Transverse colon (tissue), 4 donors: ENCODE measurements around the gene KCNQ2. TPM values are rescaled to one million over a fixed set of nuclear protein-coding genes. Genes with fewer than 3 reads are reported as not detected.
A peak's percentile ranks its signal among the peaks of the same experiment; 100 is the strongest.

Source experiments
- DNase-seq: peaks from one replicate; pipeline ENCODE4 v3.0.0-alpha.2; 2019
- H3K27ac ChIP-seq, 4 donors: fragments of 200-600 bp; sonication (generic); 2 replicates each; pipeline ENCODE4 v1.5.1; 2016 to 2018; ENCODE audit warnings: inconsistent platforms in 4 of 4
- H3K27me3 ChIP-seq: fragments of 200-600 bp; sonication (generic); 2 replicates; pipeline ENCODE4 v1.5.1; 2017; ENCODE audit warnings: inconsistent platforms
- H3K36me3 ChIP-seq, 4 donors: fragments of 200-600 bp; sonication (generic); 2 replicates each; pipeline ENCODE4 v1.5.1; 2017 to 2019; ENCODE audit warnings: inconsistent platforms in 4 of 4
- H3K4me1 ChIP-seq, 4 donors: fragments of 200-600 bp; sonication (generic); 2 replicates each; pipeline ENCODE4 v1.5.1; 2017 to 2020; ENCODE audit warnings: inconsistent platforms in 4 of 4
- H3K4me3 ChIP-seq, 4 donors: fragments of 200-600 bp; sonication (generic); 1 replicate in 1 of 4; 2 replicates in 3 of 4; pipeline versions ENCODE4 v1.5.1 to v1.6.1; 2017 to 2019; ENCODE audit warnings: inconsistent platforms in 4 of 4
- H3K9me3 ChIP-seq, 2 donors: fragments of 200-600 bp; sonication (generic); 2 replicates each; pipeline ENCODE4 v1.5.1; 2017 to 2019; ENCODE audit warnings: inconsistent platforms in 2 of 2
- EP300 ChIP-seq: sonication (generic); formaldehyde crosslinking; IDR thresholded peaks from one replicate; pipeline ENCODE4 v1.6.1; 2017; ENCODE audit warnings: antibody characterized with exemption, low read depth
- POLR2A ChIP-seq: fragments of 450-650 bp; IDR thresholded peaks from one replicate; pipeline ENCODE4 v1.6.1; 2016; ENCODE audit warnings: antibody characterized with exemption, mild to moderate bottlenecking, moderate library complexity
- POLR2AphosphoS5 ChIP-seq, 3 donors: sonication (generic); formaldehyde crosslinking; IDR thresholded peaks; one replicate each; pipeline ENCODE4 v1.6.1; 2016; ENCODE audit warnings: antibody characterized with exemption in 3 of 3
- WGBS, 2 donors: methylation state at CpG; one replicate each; pipeline ENCODE4 v1.1.5; 2018; ENCODE audit warnings: low coverage in 1 of 2; 5-methylcytosine and 5-hydroxymethylcytosine counted together
- in situ Hi-C, 4 donors: fragments of 200-750 bp; cut with MboI; loops; one replicate each; pipeline versions ENCODE4 v1.15.0 to v1.15.1; 2017; ENCODE audit warnings: low sequenced_read_pairs in 3 of 4, low pct_ligation_motif_present in 1 of 4, low pct_unique_long_range_greater_than_20kb in 1 of 4
- intact Hi-C: fragments of 100-400 bp; cut with DNase I; formaldehyde crosslinking; loops from one replicate; pipeline ENCODE4 v1.15.1; 2023; ENCODE audit warnings: low total_unique reads
- total RNA-seq, 4 donors: library from RNA; depleted of rRNA; stranded (reverse); fragments of >200 nt; gene quantifications; one replicate each; pipeline ENCODE4 v1.1.0, GENCODE V29; 2016
- TF ChIP-seq, protein P1 (sequence below), 5 experiments: fragments of 200-600 bp in 3 of 5; fragments of 450-650 bp in 2 of 5; sonication (generic) in 3 of 5; IDR thresholded peaks; 1 replicate in 2 of 5; 2 replicates in 3 of 5; pipeline ENCODE4 v1.5.1; 2016 to 2017; ENCODE audit warnings: antibody characterized with exemption in 5 of 5, inconsistent platforms in 3 of 5, mild to moderate bottlenecking in 2 of 5, moderate library complexity in 1 of 5

Gene KCNQ2
- total RNA-seq, result under 1 TPM in 3 of 4 donors, not detected in 1; 0.32 to 0.41 (median 0.37) TPM

DNA sequence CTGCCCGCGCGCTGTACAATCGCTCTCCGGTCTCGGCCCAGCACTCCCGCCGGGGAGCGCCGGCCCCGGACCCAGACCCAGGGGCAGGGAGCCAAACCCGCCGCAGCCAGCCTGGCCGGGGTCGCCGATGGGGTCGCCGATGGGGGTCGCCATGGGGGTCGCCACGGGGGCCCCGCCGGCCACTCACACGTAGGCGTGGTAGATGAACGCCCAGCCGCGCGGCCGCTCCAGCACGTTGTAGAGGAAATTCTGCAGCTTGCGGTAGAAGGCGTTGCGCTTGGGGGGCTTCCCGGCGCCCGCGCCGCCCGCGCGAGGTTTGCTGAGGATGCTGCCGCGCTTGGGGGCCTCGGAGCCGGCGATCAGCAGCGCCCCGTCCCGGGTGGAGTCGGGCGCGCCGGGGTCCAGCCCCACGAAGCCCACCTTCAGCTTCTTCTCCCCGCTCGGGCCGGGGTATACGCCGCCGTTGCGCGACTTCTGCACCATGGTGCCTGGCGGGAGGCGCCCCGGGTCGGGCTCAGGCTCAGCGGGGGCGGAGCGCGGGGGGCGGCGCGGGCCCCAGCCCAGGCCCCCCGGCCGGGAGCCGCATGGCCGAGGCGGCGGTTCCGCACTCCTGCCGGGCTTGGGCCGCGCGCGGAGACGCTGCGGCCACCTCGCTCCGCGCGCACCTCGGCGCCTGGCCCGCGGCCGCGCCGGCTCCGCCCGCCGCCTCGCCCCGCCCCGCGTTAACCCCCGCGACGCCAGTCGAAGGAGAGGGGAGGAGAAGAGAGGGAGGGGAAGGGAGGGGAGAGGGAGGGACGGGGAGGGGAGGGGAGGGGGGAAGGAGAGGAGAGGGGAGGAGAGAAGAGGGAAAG, at the start of gene KCNQ2:
Gene KCNQ2, minus strand, starts transcription at position 675 of the 851 bp plus-strand sequence. Its CDS starts 192 bp downstream, at position 483.
- Histone ChIP-seq H3K36me3 (no peaks in the 10 kb centered on the region), H3K4me3 (peak within 1 kb of the TSS in 2 of 4 donors; percentile 12 to 33), H3K4me1 (peaks cover 0 to 9% (median 8%) of the 10 kb centered on the region in 4 donors), H3K9me3 (no peaks in the 10 kb centered on the region), H3K27me3 (peaks cover 80% of the 10 kb centered on the region), H3K27ac (no peak within 1 kb of the TSS)
- in situ Hi-C loops (no loop called here), intact Hi-C loops (no loop called here)
- 1% methylated on average over 16 of the region's 111 CpGs; no CpG with 5 or more reads in 1 of the 2 donors for whole genome bisulfite sequencing, 2 donors
- TF ChIP-seq POLR2AphosphoS5 (IDR thresholded peaks at IDR 0.05) (no peak), POLR2A (no peak)
- DNase-seq, result no peak

DNA sequence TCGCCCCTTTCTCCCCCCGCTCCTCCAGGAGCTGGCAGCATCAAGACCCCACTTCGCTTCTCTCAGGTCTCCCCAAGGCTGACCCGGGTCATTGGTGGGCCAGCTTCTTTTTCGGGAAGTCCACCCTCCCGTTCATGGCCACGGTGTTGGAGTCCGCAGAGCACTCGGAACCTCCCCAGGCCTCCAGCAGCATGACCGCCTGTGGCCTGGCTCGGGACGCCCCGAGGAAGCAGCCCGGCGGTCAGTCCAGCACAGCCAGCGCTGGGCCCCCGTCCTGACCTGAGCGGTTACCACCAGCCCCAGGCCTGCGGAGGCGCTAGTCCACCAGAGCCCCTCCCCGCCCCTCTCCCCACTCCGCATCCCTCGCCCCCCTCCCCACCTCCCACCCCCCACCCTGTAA, 49.1 kb upstream of the KCNQ2 start:
- Histone ChIP-seq H3K9me3 (no peaks in the 10 kb centered on the region), H3K36me3 (no peaks in the 10 kb centered on the region), H3K4me3 (peak overlapping the region; percentile 76 to 100 (median 84)), H3K27ac (peak overlapping the region; percentile 95 to 99 (median 96)), H3K27me3 (no peaks in the 10 kb centered on the region), H3K4me1 (peaks cover 9 to 32% (median 23%) of the 10 kb centered on the region in 4 donors)
- in situ Hi-C loops, result no loop called here
- 41% methylated on average over 13 of the region's 23 CpGs; no CpG with 5 or more reads in 1 of the 2 donors for WGBS, 2 donors
- DNase-seq, result no peak
- intact Hi-C loops, result no loop called here
- no peak for TF ChIP-seq EP300

DNA sequence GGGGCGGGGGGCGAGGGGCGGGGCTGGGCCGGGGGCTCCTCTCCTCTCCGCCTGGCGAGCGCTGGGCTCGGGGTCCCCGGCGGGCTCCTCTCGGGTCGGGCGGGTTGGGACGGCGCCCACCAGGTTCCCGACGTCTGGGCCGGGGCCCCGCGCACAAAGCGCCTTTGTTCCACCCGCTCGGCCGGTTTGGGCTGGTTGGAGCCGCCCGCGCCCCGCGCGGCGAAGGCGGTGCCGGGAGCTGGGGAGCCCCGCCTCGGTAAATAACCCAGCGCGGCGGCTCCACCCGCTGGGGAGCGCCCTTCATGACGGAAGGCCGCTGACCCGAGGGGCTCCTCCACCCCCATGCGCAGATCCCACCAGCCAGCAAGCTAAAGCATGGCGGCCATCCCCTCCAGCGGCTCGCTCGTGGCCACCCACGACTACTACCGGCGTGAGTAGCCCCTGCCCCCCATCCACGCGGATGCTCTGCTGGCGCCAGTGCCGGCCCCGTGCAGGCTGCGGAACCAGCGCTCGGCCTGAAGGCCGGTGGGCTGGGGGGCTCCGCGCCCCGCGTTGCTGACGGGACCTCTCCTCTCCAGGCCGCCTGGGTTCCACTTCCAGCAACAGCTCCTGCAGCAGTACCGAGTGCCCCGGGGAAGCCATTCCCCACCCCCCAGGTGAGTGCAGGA, 48.6 kb upstream of the KCNQ2 start:
- Histone ChIP-seq H3K36me3 (no peaks in the 10 kb centered on the region), H3K27ac (peak overlapping the region; percentile 95 to 99 (median 96)), H3K4me1 (peaks cover 9 to 31% (median 21%) of the 10 kb centered on the region in 4 donors), H3K4me3 (peak overlapping the region; percentile 76 to 100 (median 84)), H3K27me3 (no peaks in the 10 kb centered on the region), H3K9me3 (no peaks in the 10 kb centered on the region)
- TF ChIP-seq POLR2A (no peak), EP300 (peak; percentile 70), POLR2AphosphoS5 (IDR thresholded peaks at IDR 0.05) (peak in 1 of 3 donors; percentile 12)
- TF ChIP-seq, protein P1, sequence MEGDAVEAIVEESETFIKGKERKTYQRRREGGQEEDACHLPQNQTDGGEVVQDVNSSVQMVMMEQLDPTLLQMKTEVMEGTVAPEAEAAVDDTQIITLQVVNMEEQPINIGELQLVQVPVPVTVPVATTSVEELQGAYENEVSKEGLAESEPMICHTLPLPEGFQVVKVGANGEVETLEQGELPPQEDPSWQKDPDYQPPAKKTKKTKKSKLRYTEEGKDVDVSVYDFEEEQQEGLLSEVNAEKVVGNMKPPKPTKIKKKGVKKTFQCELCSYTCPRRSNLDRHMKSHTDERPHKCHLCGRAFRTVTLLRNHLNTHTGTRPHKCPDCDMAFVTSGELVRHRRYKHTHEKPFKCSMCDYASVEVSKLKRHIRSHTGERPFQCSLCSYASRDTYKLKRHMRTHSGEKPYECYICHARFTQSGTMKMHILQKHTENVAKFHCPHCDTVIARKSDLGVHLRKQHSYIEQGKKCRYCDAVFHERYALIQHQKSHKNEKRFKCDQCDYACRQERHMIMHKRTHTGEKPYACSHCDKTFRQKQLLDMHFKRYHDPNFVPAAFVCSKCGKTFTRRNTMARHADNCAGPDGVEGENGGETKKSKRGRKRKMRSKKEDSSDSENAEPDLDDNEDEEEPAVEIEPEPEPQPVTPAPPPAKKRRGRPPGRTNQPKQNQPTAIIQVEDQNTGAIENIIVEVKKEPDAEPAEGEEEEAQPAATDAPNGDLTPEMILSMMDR (IDR thresholded peaks at IDR 0.05), result no peak
- DNase-seq, result peak; percentile 89
- intact Hi-C loops (no loop called here), in situ Hi-C loops (no loop called here)
- WGBS, 2 donors, result 4% methylated on average over 24 of the region's 68 CpGs; no CpG with 5 or more reads in 1 of the 2 donors

DNA sequence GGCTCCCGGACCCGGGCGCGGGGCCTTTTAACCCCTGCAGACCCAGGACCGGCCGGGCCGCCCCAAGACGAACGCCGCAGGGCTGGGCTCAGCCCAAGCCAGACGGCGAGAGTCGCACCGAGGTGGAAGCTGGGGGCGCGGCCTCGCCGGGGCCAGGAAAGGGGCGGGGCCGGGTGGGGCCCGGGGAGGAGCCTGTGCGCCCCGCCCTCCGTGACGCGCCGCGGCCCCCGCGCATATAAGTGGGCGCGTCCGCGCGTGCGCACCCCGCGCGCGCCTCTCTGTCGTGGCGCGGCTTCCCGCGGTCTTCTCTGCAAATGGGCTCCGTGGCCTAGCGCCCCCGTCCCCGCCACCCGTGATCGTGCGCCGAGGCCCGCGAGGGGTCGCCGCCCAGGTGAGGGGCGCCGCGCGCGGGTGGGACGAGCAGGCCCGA, 48.1 kb upstream of the KCNQ2 start, which contains the start of gene PPDPF:
Gene PPDPF, plus strand, starts transcription at position 262 of the 430 bp plus-strand sequence. CDS start 544 bp downstream, outside the sequence.
- no peaks in the 10 kb centered on the region for H3K27me3 ChIP-seq
- H3K36me3 ChIP-seq, result no peaks in the 10 kb centered on the region
- H3K4me3 ChIP-seq, result peak within 1 kb of the TSS; percentile 76 to 100 (median 86)
- TF ChIP-seq, protein P1 (IDR thresholded peaks at IDR 0.05), result no peak
- peak; percentile 91 to 99 (median 99) for TF ChIP-seq POLR2AphosphoS5 (IDR thresholded peaks at IDR 0.05)
- TF ChIP-seq EP300, result no peak
- peak; percentile 89 for TF ChIP-seq POLR2A
- H3K4me1 ChIP-seq, result peaks cover 9 to 31% (median 19%) of the 10 kb centered on the region in 4 donors
- 2% methylated on average over 9 of the region's 64 CpGs; no CpG with 5 or more reads in 1 of the 2 donors for WGBS, 2 donors
- DNase-seq, result peak; percentile 89
- intact Hi-C loops, result no loop called here
- H3K27ac ChIP-seq, result peak within 1 kb of the TSS; percentile 95 to 99 (median 96)
- H3K9me3 ChIP-seq, result no peaks in the 10 kb centered on the region
- in situ Hi-C loops, result no loop called here
